Calu3 (cell line): ENCODE results near the gene ZBTB40. TPM values are rescaled to one million over a fixed set of nuclear protein-coding genes. Genes with fewer than 3 reads are reported as not detected.

Experiments used
- BruUV-seq: library from RNA; stranded (reverse); fragments of 400-500 nt; replicated peaks from 2 replicates; lab custom pipeline; 2021; lab: Mats Ljungman, UMichigan
- CTCF ChIA-PET: fragments of 300-600 bp; sonication (Branson Sonifier 250); formaldehyde crosslinking; loops from one replicate; lab custom pipeline; 2022; ENCODE audit warnings: antibody characterized with exemption; lab: Charles Lee
- DNase-seq: peaks from one replicate; pipeline ENCODE4 v3.0.0; 2022
- H3K27ac Mint-ChIP-seq: one replicate; pipeline ENCODE4 v1.8.0; 2022; ENCODE audit warnings: mixed read lengths; ENCODE audit not compliant: unreplicated experiment
- H3K27me3 Mint-ChIP-seq: one replicate; pipeline ENCODE4 v1.8.0; 2022; ENCODE audit warnings: mixed read lengths; ENCODE audit not compliant: unreplicated experiment
- H3K36me3 Mint-ChIP-seq: one replicate; pipeline ENCODE4 v1.8.0; 2022; ENCODE audit warnings: mild to moderate bottlenecking, moderate library complexity, mixed read lengths; ENCODE audit not compliant: insufficient read depth, unreplicated experiment
- H3K4me1 Mint-ChIP-seq: one replicate; pipeline ENCODE4 v1.8.0; 2022; ENCODE audit warnings: mild to moderate bottlenecking, low read depth, mixed read lengths; ENCODE audit not compliant: unreplicated experiment
- H3K4me3 Mint-ChIP-seq: one replicate; pipeline ENCODE4 v1.8.0; 2022; ENCODE audit warnings: mild to moderate bottlenecking, low read depth, moderate library complexity, mixed read lengths; ENCODE audit not compliant: unreplicated experiment
- H3K9me3 Mint-ChIP-seq: one replicate; pipeline ENCODE4 v1.8.0; 2022; ENCODE audit warnings: low read depth, mixed read lengths; ENCODE audit not compliant: unreplicated experiment
- intact Hi-C: fragments of 100-400 bp; cut with micrococcal nuclease; formaldehyde crosslinking; loops from one replicate; pipeline ENCODE4 v1.10.0; 2022; ENCODE audit not compliant: unreplicated experiment
- total RNA-seq: library from RNA; stranded (reverse); gene quantifications from 2 replicates; pipeline ENCODE4 v1.2.3, GENCODE V29; 2022
- TF ChIP-seq, protein P1 (sequence below): fragments of 200-600 bp; IDR thresholded peaks from one replicate; pipeline ENCODE4 v1.8.0; 2022; ENCODE audit warnings: antibody characterized with exemption; ENCODE audit not compliant: unreplicated experiment

The ZBTB40 gene
- total RNA-seq, 1 experiment from 2014 or later = 18.7 TPM

- intact Hi-C loops = no loop called here
- TF ChIP-seq, protein P1, sequence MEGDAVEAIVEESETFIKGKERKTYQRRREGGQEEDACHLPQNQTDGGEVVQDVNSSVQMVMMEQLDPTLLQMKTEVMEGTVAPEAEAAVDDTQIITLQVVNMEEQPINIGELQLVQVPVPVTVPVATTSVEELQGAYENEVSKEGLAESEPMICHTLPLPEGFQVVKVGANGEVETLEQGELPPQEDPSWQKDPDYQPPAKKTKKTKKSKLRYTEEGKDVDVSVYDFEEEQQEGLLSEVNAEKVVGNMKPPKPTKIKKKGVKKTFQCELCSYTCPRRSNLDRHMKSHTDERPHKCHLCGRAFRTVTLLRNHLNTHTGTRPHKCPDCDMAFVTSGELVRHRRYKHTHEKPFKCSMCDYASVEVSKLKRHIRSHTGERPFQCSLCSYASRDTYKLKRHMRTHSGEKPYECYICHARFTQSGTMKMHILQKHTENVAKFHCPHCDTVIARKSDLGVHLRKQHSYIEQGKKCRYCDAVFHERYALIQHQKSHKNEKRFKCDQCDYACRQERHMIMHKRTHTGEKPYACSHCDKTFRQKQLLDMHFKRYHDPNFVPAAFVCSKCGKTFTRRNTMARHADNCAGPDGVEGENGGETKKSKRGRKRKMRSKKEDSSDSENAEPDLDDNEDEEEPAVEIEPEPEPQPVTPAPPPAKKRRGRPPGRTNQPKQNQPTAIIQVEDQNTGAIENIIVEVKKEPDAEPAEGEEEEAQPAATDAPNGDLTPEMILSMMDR = no peak
- no peaks in the 10 kb centered on the region for H3K4me1 Mint-ChIP-seq
Observed at GRCh38 chr1:22512873-22513272, 61.2 kb downstream of the ZBTB40 start.

GRCh38 chr1:22516906-22517571 lies 65.4 kb downstream of the ZBTB40 start:
- no peaks in the 10 kb centered on the region for H3K9me3 Mint-ChIP-seq
- TF ChIP-seq, protein P1 = no peak
- no peaks in the 10 kb centered on the region for H3K27me3 Mint-ChIP-seq
- BruUV-seq = no TSS peak
- no peak overlapping the region for H3K4me3 Mint-ChIP-seq
- intact Hi-C loops = no loop called here
- no peak overlapping the region for H3K27ac Mint-ChIP-seq
- CTCF ChIA-PET = no interaction called here
- DNase-seq = no peak
- H3K4me1 Mint-ChIP-seq = no peaks in the 10 kb centered on the region
- peaks cover 2% of the 10 kb centered on the region for H3K36me3 Mint-ChIP-seq

More at GRCh38 chr1:22512873-22513272, 61.2 kb downstream of the ZBTB40 start:
- no TSS peak for BruUV-seq
- Mint-ChIP-seq H3K27me3 (no peaks in the 10 kb centered on the region), H3K36me3 (peaks cover 8% of the 10 kb centered on the region), H3K27ac (no peak overlapping the region), H3K9me3 (no peaks in the 10 kb centered on the region), H3K4me3 (no peak overlapping the region)
- CTCF ChIA-PET = no interaction called here
- DNase-seq = no peak

DNA sequence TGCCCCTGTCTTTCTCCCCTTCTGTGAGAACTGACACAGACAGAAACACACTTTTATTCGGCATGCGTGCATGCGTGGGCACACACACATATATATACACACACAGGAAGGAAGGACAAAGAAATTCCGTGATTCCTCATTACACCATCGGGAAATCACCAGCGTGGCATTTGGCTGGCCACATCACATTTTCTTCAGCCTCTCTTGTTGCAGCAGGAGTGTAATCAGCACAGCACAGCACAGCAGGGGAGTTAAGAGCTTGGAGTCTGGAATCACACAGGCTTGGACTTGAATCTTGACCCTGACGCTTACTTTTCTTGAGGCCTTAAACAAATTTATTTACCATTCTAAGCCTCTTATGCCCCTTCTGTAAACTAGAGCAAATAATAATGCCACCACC lies 66.3 kb downstream of the ZBTB40 start:
- Mint-ChIP-seq H3K36me3 (peaks cover 6% of the 10 kb centered on the region), H3K27me3 (no peaks in the 10 kb centered on the region), H3K4me3 (no peak overlapping the region), H3K9me3 (no peaks in the 10 kb centered on the region), H3K27ac (no peak overlapping the region), H3K4me1 (no peaks in the 10 kb centered on the region)
- no TSS peak for BruUV-seq
- no peak for DNase-seq
- intact Hi-C loops = no loop called here
- CTCF ChIA-PET = no interaction called here
- TF ChIP-seq, protein P1 = no peak

GRCh38 chr1:22518379-22518778 lies 66.7 kb downstream of the ZBTB40 start:
- H3K9me3 Mint-ChIP-seq = no peaks in the 10 kb centered on the region
- H3K27me3 Mint-ChIP-seq = no peaks in the 10 kb centered on the region
- H3K4me3 Mint-ChIP-seq = no peak overlapping the region
- H3K27ac Mint-ChIP-seq = no peak overlapping the region
- H3K36me3 Mint-ChIP-seq = peaks cover 6% of the 10 kb centered on the region
- DNase-seq = no peak
- BruUV-seq = no TSS peak
- H3K4me1 Mint-ChIP-seq = no peaks in the 10 kb centered on the region
- TF ChIP-seq, protein P1 = no peak
- CTCF ChIA-PET = no interaction called here
- intact Hi-C loops = no loop called here
